ENCODE data around the gene FBXL3. TPM values are rescaled to one million over a fixed set of nuclear protein-coding genes. Genes with fewer than 3 reads are reported as not detected.

FBXL3 gene
- total RNA-seq, 1 donor from 2014 or later, result 18.0 TPM

- DNase-seq (ENCODE audit: low spot score, unreplicated experiment), result no peak
- no peak for TF ChIP-seq CTCF (IDR thresholded peaks at IDR 0.05; ENCODE audit: unreplicated experiment)
- peaks cover 63% of the 10 kb centered on the region for H3K27me3 Mint-ChIP-seq
Observed at GRCh38 chr13:76983676-76984075, 43.3 kb downstream of the FBXL3 start.

GRCh38 chr13:76982061-76982460 is 44.9 kb downstream of the FBXL3 start:
- no peak overlapping the region for H3K27ac Mint-ChIP-seq
- peaks cover 60% of the 10 kb centered on the region for H3K27me3 Mint-ChIP-seq
- no peak for TF ChIP-seq CTCF (IDR thresholded peaks at IDR 0.05; ENCODE audit: unreplicated experiment)
- DNase-seq (ENCODE audit: low spot score, unreplicated experiment), result no peak
- H3K4me3 Mint-ChIP-seq (ENCODE audit: low read depth), result no peak overlapping the region
- no peaks in the 10 kb centered on the region for H3K36me3 Mint-ChIP-seq (ENCODE audit: insufficient read depth)
- H3K9me3 Mint-ChIP-seq (ENCODE audit: low read depth), result no peaks in the 10 kb centered on the region
- H3K4me1 Mint-ChIP-seq (ENCODE audit: low read depth), result peaks cover 9% of the 10 kb centered on the region

More at GRCh38 chr13:76983676-76984075, 43.3 kb downstream of the FBXL3 start:
- no peak overlapping the region for H3K27ac Mint-ChIP-seq
- H3K4me1 Mint-ChIP-seq (ENCODE audit: low read depth), result peaks cover 4% of the 10 kb centered on the region
- no peak overlapping the region for H3K4me3 Mint-ChIP-seq (ENCODE audit: low read depth)
- no peaks in the 10 kb centered on the region for H3K36me3 Mint-ChIP-seq (ENCODE audit: insufficient read depth)
- no peaks in the 10 kb centered on the region for H3K9me3 Mint-ChIP-seq (ENCODE audit: low read depth)

- Mint-ChIP-seq H3K27ac (no peak overlapping the region), H3K4me1 (ENCODE audit: low read depth) (peaks cover 12% of the 10 kb centered on the region), H3K9me3 (ENCODE audit: low read depth) (no peaks in the 10 kb centered on the region), H3K36me3 (ENCODE audit: insufficient read depth) (no peaks in the 10 kb centered on the region), H3K4me3 (ENCODE audit: low read depth) (no peak overlapping the region), H3K27me3 (peaks cover 51% of the 10 kb centered on the region)
- DNase-seq (ENCODE audit: low spot score, unreplicated experiment), result peak; percentile 87
- TF ChIP-seq CTCF (IDR thresholded peaks at IDR 0.05; ENCODE audit: unreplicated experiment), result peak; percentile 98
Observed at GRCh38 chr13:76980075-76980718, 46.8 kb downstream of the FBXL3 start.

- H3K4me3 Mint-ChIP-seq (ENCODE audit: low read depth), result no peak overlapping the region
- peaks cover 15% of the 10 kb centered on the region for H3K4me1 Mint-ChIP-seq (ENCODE audit: low read depth)
- peaks cover 44% of the 10 kb centered on the region for H3K27me3 Mint-ChIP-seq
- DNase-seq (ENCODE audit: low spot score, unreplicated experiment), result no peak
- no peak overlapping the region for H3K27ac Mint-ChIP-seq
- no peaks in the 10 kb centered on the region for H3K36me3 Mint-ChIP-seq (ENCODE audit: insufficient read depth)
- no peaks in the 10 kb centered on the region for H3K9me3 Mint-ChIP-seq (ENCODE audit: low read depth)
- no peak for TF ChIP-seq CTCF (IDR thresholded peaks at IDR 0.05; ENCODE audit: unreplicated experiment)
Observed at GRCh38 chr13:76976929-76977328, 50.0 kb downstream of the FBXL3 start.

DNA sequence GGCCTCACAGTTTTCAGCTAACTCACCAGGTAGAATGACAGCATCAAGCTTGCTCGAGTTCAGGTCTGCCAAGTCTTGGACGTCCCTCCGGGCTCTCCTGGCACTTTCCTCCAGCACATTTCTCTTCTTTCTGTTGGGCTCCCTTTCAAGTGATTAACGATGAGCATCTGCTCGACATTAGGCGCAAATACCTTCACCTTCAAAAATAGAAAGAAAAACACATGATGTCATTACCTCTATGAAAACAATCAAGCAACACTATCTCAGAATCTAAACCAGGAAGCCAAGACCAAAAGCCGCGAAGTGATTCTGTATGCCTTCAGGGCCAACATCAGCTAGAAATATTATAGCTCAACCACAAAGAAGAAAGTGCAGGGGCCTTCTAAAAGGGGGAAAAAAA is 50.5 kb downstream of the FBXL3 start:
- no peak for TF ChIP-seq CTCF (IDR thresholded peaks at IDR 0.05; ENCODE audit: unreplicated experiment)
- Mint-ChIP-seq H3K27me3 (peaks cover 40% of the 10 kb centered on the region), H3K4me3 (ENCODE audit: low read depth) (no peak overlapping the region), H3K36me3 (ENCODE audit: insufficient read depth) (no peaks in the 10 kb centered on the region), H3K9me3 (ENCODE audit: low read depth) (no peaks in the 10 kb centered on the region), H3K4me1 (ENCODE audit: low read depth) (peaks cover 16% of the 10 kb centered on the region), H3K27ac (no peak overlapping the region)
- no peak for DNase-seq (ENCODE audit: low spot score, unreplicated experiment)

Measured in progenitor cell of endocrine pancreas (in vitro differentiated cells).